Activated B cell treated with CpG ODN at 0.5 μM for 24 hours (primary cell): ENCODE measurements around the gene PGGHG. TPM values are rescaled to one million over a fixed set of nuclear protein-coding genes. Genes with fewer than 3 reads are reported as not detected.

Experiments used
- ATAC-seq: fragments of 200-7000 bp; cut with Tn5 transposase; one replicate; pipeline ENCODE4 v1.10.0; 2021; ENCODE audit warnings: low read depth, mild to moderate bottlenecking, moderate library complexity
- CTCF ChIA-PET: fragments of 350-600 bp; sonication (Branson Sonifier 250); formaldehyde crosslinking; loops from one replicate; lab custom pipeline; 2021; ENCODE audit warnings: antibody characterized with exemption; lab: Charles Lee
- POLR2A ChIA-PET: fragments of 350-600 bp; sonication (Branson Sonifier 250); formaldehyde crosslinking; loops from one replicate; lab custom pipeline; 2021; ENCODE audit warnings: antibody characterized with exemption; lab: Charles Lee
- DNase-seq: peaks from one replicate; pipeline ENCODE4 v3.0.0; 2022
- H3K27ac Mint-ChIP-seq: one replicate; pipeline ENCODE4 v1.8.0; 2020; ENCODE audit warnings: mixed read lengths
- H3K27me3 Mint-ChIP-seq: one replicate; pipeline ENCODE4 v1.8.0; 2021; ENCODE audit warnings: mixed read lengths
- H3K36me3 Mint-ChIP-seq: one replicate; pipeline ENCODE4 v1.8.0; 2021; ENCODE audit warnings: low read depth, mixed read lengths
- H3K4me1 Mint-ChIP-seq: one replicate; pipeline ENCODE4 v1.8.0; 2021; ENCODE audit warnings: mixed read lengths
- H3K4me3 Mint-ChIP-seq: one replicate; pipeline ENCODE4 v1.8.0; 2020; ENCODE audit warnings: mild to moderate bottlenecking, mixed read lengths
- H3K9me3 Mint-ChIP-seq: one replicate; pipeline ENCODE4 v1.8.0; 2020; ENCODE audit warnings: mixed read lengths
- CTCF ChIP-seq: fragments of 200-600 bp; IDR thresholded peaks from one replicate; pipeline ENCODE4 v1.8.0; 2022; ENCODE audit warnings: antibody characterized with exemption, mild to moderate bottlenecking
- intact Hi-C: fragments of 100-400 bp; cut with micrococcal nuclease; formaldehyde crosslinking; loops from one replicate; pipeline ENCODE4 v1.15.1; 2024
- total RNA-seq: library from RNA; stranded (reverse); gene quantifications from 2 replicates; pipeline ENCODE4 v1.2.3, GENCODE V29; 2022

Gene PGGHG
- 62.3 and 74.1 TPM in 2 replicates for total RNA-seq

GRCh38 chr11:288478-289397, at the start of gene PGGHG:
Gene PGGHG, plus strand, starts transcription at chr11:289126. Its CDS starts 691 bp downstream, at chr11:289817.
- Mint-ChIP-seq H3K4me3 (peak within 1 kb of the TSS; percentile 82), H3K27me3 (peaks cover 12% of the 10 kb centered on the region), H3K9me3 (no peaks in the 10 kb centered on the region), H3K36me3 (peaks cover 15% of the 10 kb centered on the region), H3K4me1 (peaks cover 17% of the 10 kb centered on the region), H3K27ac (peak within 1 kb of the TSS; percentile 41)
- TF ChIP-seq CTCF = no peak
- DNase-seq (peak; percentile 78), ATAC-seq (peak; percentile 88)
- intact Hi-C loops = loop anchor here (1.0 to 5.0 kb wide), 4 partner anchors 8 to 51 kb away; partner anchors contain the start of genes PSMD13 and SIRT3
- POLR2A ChIA-PET = interaction anchor here (0.6 to 3.6 kb wide), 19 partner anchors 9 to 218 kb away, joined by 3 to 35 read pairs (median 4); partner anchors contain the start of genes BET1L, IFITM2, RIC8A and RNH1
- CTCF ChIA-PET = interaction anchor here (1.1 to 2.2 kb wide), 2 partner anchors 38 to 160 kb away, joined by 3 to 9 read pairs; no protein-coding TSS in a partner anchor

- Mint-ChIP-seq H3K9me3 (no peaks in the 10 kb centered on the region), H3K27me3 (no peaks in the 10 kb centered on the region), H3K36me3 (peaks cover 60% of the 10 kb centered on the region), H3K27ac (no peak overlapping the region), H3K4me1 (peaks cover 36% of the 10 kb centered on the region), H3K4me3 (no peak overlapping the region)
- ChIA-PET POLR2A (no interaction called here), CTCF (interaction anchor here (0.7 kb wide), 1 partner anchor 11 kb away, joined by 3 read pairs; no protein-coding TSS in a partner anchor)
- TF ChIP-seq CTCF = no peak
- ATAC-seq (no peak), DNase-seq (no peak)
- intact Hi-C loops = no loop called here
Measured at GRCh38 chr11:240315-240714, 48.6 kb upstream of the PGGHG start.

- DNase-seq (no peak), ATAC-seq (no peak)
- intact Hi-C loops = no loop called here
- POLR2A ChIA-PET = interaction anchor here (1.1 kb wide), 1 partner anchor 38 kb away, joined by 3 read pairs; no protein-coding TSS in a partner anchor
- CTCF ChIA-PET = interaction anchor here (1.1 to 1.4 kb wide), 2 partner anchors 9 to 10 kb away, joined by 3 to 5 read pairs; no protein-coding TSS in a partner anchor
- Mint-ChIP-seq H3K9me3 (no peaks in the 10 kb centered on the region), H3K27ac (no peak overlapping the region), H3K4me3 (no peak overlapping the region), H3K36me3 (peaks cover 69% of the 10 kb centered on the region), H3K4me1 (peaks cover 30% of the 10 kb centered on the region), H3K27me3 (no peaks in the 10 kb centered on the region)
- TF ChIP-seq CTCF = no peak
Measured at GRCh38 chr11:241634-242033, 47.3 kb upstream of the PGGHG start.

- Mint-ChIP-seq H3K36me3 (peaks cover 92% of the 10 kb centered on the region), H3K4me1 (peaks cover 11% of the 10 kb centered on the region), H3K27me3 (no peaks in the 10 kb centered on the region), H3K27ac (no peak overlapping the region), H3K9me3 (no peaks in the 10 kb centered on the region), H3K4me3 (no peak overlapping the region)
- no peak for ATAC-seq
- ChIA-PET CTCF (no interaction called here), POLR2A (no interaction called here)
- no peak for TF ChIP-seq CTCF
- DNase-seq = no peak
- intact Hi-C loops = no loop called here
Measured at GRCh38 chr11:244376-244775, 44.5 kb upstream of the PGGHG start.

- H3K4me3 Mint-ChIP-seq = no peak overlapping the region
- no peak for ATAC-seq
- intact Hi-C loops = no loop called here
- H3K36me3 Mint-ChIP-seq = peaks cover 92% of the 10 kb centered on the region
- H3K27ac Mint-ChIP-seq = no peak overlapping the region
- DNase-seq = no peak
- no peak for TF ChIP-seq CTCF
- H3K9me3 Mint-ChIP-seq = no peaks in the 10 kb centered on the region
- ChIA-PET CTCF (interaction anchor here (2.5 kb wide), 1 partner anchor 12 kb away, joined by 11 read pairs; no protein-coding TSS in a partner anchor), POLR2A (interaction anchor here (0.6 to 1.1 kb wide), 4 partner anchors 9 to 106 kb away, joined by 3 read pairs; no protein-coding TSS in a partner anchor)
- no peaks in the 10 kb centered on the region for H3K27me3 Mint-ChIP-seq
- peaks cover 2% of the 10 kb centered on the region for H3K4me1 Mint-ChIP-seq
Measured at GRCh38 chr11:249062-249461, 39.9 kb upstream of the PGGHG start.
